Skeletal muscle satellite cell (primary cell): ENCODE results near the gene GHRH.

ENCODE experiments used
- H3K27me3 ChIP-seq: 2 replicates; pipeline ENCODE4 v1.7.0; 2013; ENCODE audit warnings: low read length; ENCODE audit not compliant: control insufficient read depth, insufficient read depth
- H3K36me3 ChIP-seq: 2 replicates; pipeline ENCODE4 v1.7.0; 2013; ENCODE audit warnings: mild to moderate bottlenecking, control low read depth, low read length; ENCODE audit not compliant: insufficient read depth
- H3K4me1 ChIP-seq: 2 replicates; pipeline ENCODE4 v1.7.0; 2013; ENCODE audit warnings: low read length; ENCODE audit not compliant: control insufficient read depth, insufficient read depth
- H3K4me2 ChIP-seq: 2 replicates; pipeline ENCODE4 v1.7.0; 2013; ENCODE audit warnings: mild to moderate bottlenecking, low read length
- H3K4me3 ChIP-seq: 2 replicates; pipeline ENCODE4 v1.7.0; 2013; ENCODE audit warnings: low read length
- H3K9ac ChIP-seq: 2 replicates; pipeline ENCODE4 v1.7.0; 2013; ENCODE audit warnings: mild to moderate bottlenecking, low read depth, low read length, moderate library complexity
- H3K9me3 ChIP-seq: replicated peaks from 2 replicates; pipeline ENCODE4 v1.7.0; 2013; ENCODE audit warnings: mild to moderate bottlenecking, control low read depth, low read length

The GHRH gene

DNA sequence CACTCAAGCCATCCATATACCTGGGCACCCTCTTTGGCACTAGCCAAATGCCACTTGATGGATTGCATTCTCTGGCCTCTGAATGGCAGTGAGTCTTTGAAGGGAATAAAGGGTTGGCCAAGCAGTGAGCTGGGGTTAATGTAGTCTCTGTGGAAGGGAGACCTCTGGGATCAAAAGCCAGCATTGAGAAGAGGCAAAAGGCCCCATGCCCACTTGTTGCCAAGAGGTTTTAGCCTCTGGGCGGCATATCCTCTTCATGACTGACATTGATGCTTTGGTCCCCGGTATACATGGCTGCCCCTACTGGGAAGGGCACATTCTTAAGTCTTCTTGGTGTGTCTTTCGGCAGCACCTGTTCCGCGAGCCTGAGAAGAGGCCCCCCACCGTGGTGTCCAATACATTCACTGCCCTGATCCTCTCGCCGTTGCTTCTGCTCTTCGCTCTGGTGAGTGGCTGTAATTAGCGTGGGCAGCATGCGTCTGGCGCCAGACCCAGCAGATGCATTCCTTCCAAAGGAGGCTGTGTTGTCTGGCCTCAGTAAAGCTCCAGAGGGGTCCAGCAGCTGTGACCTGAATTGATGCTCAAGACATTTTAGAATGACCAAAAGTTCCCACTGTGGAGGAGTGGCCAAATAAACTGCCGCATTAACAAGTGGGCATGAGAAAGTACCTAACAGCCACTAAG lies 29.5 kb downstream of the GHRH start:
- peaks cover 87% of the 10 kb centered on the region for H3K36me3 ChIP-seq
- no peaks in the 10 kb centered on the region for H3K27me3 ChIP-seq
- H3K9ac ChIP-seq = no peak overlapping the region
- H3K4me2 ChIP-seq = no peak overlapping the region
- H3K9me3 ChIP-seq = no peaks in the 10 kb centered on the region
- H3K4me1 ChIP-seq = peaks cover 6% of the 10 kb centered on the region
- H3K4me3 ChIP-seq = no peak overlapping the region

DNA sequence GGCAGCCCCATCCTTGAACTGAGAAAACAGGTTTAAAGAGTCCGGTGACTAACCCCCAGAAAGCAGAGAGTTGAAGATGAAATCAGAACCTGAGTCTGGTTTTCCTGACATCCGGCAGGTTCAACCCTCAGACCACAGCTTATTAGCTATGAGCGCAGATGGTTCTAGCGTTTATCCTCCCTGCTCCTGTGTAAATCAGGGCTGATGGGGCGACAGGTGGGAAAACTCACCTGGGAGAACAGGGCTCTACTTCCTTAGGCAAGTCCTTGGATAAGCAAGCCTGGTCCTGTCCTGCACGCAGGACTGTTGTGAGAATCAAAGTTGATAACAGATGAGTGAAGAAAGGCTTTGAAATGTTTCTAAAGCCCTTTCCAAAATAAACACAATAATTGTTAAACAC lies 31.4 kb downstream of the GHRH start:
- peaks cover 6% of the 10 kb centered on the region for H3K4me1 ChIP-seq
- H3K36me3 ChIP-seq = peaks cover 89% of the 10 kb centered on the region
- no peaks in the 10 kb centered on the region for H3K9me3 ChIP-seq
- H3K27me3 ChIP-seq = no peaks in the 10 kb centered on the region
- no peak overlapping the region for H3K9ac ChIP-seq
- no peak overlapping the region for H3K4me2 ChIP-seq
- H3K4me3 ChIP-seq = no peak overlapping the region

DNA sequence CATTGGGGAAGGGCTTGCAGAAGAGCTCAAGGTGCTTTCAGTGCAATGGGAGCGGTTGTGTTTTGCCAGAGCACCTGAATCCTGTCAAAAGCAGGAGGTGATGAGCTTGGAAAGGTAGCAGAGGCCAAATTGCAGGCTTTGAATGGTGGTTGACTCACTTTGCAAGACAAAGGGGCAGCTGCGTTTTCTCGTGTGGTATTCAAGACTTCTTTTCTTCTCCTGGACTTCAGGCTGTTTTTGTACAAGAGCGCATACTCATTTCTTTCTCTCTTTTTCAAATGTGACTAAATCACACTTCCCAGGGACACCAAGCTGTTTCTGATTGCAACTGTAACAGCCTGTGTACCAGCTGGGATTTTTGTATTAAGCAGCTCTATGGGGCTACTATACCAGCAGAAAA lies 32.3 kb downstream of the GHRH start:
- Histone ChIP-seq H3K27me3 (no peaks in the 10 kb centered on the region), H3K9me3 (no peaks in the 10 kb centered on the region), H3K4me1 (peaks cover 6% of the 10 kb centered on the region), H3K4me3 (no peak overlapping the region), H3K36me3 (peaks cover 90% of the 10 kb centered on the region), H3K4me2 (no peak overlapping the region), H3K9ac (no peak overlapping the region)

DNA sequence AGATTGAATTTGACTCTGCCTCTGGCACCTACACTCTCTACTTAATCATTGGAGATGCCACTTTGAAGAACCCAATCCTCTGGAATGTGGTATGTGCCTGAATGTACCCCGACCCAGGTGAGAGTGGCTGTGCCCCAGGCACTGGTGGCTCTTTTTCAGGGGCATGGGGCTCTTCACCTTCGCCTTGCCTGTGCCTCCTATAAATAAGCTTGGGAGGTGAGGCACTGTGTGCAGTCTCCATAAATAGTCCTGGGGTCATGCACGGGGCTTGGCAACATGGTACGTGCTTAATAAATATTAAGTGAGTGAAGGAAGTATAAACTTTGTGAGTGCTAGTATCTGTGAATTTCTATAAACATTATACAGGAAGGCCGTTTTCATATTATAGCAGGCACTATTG lies 33.0 kb downstream of the GHRH start:
- Histone ChIP-seq H3K9me3 (no peaks in the 10 kb centered on the region), H3K27me3 (no peaks in the 10 kb centered on the region), H3K4me1 (peaks cover 6% of the 10 kb centered on the region), H3K9ac (no peak overlapping the region), H3K4me3 (no peak overlapping the region), H3K36me3 (peaks cover 90% of the 10 kb centered on the region), H3K4me2 (no peak overlapping the region)

DNA sequence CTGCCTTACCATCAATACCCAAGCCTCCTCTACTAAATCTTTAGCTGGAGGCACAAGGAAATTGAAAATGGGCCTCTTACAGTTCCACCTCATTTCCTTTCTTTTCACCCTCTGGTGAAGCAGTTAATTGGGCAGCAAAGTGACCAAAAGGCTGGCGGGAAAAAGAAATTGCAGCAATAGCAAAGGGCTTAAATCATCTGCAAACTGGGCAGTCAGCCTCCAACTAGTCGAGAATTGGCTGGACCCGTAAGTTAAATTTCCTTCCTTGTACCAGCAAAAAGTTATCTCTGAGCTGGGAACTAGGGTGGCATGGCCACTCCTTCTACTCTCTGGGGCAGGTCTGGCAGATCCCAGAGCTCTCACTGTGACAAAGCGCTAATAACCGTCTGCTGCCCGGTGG lies 33.5 kb downstream of the GHRH start:
- Histone ChIP-seq H3K27me3 (no peaks in the 10 kb centered on the region), H3K36me3 (peaks cover 88% of the 10 kb centered on the region), H3K4me2 (no peak overlapping the region), H3K9me3 (no peaks in the 10 kb centered on the region), H3K9ac (no peak overlapping the region), H3K4me3 (no peak overlapping the region), H3K4me1 (peaks cover 6% of the 10 kb centered on the region)

DNA sequence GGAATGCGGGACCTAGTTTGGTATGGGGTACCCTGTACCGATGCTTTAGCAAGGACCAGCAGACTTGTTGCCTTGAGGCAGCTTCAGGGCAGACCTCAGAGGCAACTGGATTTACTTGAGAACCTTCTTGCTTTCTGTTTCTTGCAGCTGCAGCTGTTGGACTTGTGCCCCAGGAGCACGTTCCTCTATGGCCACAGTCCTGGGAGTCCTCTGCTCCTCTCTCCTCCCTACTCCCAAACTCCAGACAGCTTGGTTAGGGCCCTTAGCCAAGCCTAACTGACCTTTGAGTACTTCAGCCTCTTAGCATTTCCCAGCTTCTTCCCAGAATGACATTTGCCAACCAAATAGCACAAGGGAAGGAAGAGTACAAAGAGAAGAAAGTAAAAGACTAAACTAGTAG lies 34.7 kb downstream of the GHRH start:
- Histone ChIP-seq H3K4me2 (no peak overlapping the region), H3K27me3 (no peaks in the 10 kb centered on the region), H3K9me3 (no peaks in the 10 kb centered on the region), H3K4me1 (peaks cover 7% of the 10 kb centered on the region), H3K4me3 (no peak overlapping the region), H3K9ac (no peak overlapping the region), H3K36me3 (peaks cover 88% of the 10 kb centered on the region)

DNA sequence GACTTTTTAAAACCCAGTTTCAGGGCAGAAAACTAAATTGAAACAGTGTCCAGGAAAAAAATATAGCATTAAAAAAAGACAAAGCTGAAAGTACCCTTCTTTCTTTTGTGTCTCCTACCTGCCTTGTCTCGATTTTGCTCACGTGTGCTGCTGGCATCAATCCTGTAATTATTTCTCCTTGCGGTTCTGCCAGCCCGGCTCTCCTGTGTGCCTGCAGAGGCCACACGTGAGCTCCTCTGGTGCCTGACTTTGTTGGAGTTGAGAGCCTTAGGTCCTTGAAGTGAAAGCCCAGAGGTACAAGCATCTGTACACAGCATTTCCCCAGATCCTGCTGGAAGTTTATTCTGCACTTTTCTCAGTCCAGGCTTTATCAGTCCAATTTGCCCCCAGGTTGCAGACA lies 36.5 kb downstream of the GHRH start:
- no peak overlapping the region for H3K4me3 ChIP-seq
- peaks cover 70% of the 10 kb centered on the region for H3K36me3 ChIP-seq
- H3K4me1 ChIP-seq = peaks cover 3% of the 10 kb centered on the region
- H3K4me2 ChIP-seq = no peak overlapping the region
- H3K9ac ChIP-seq = no peak overlapping the region
- no peaks in the 10 kb centered on the region for H3K27me3 ChIP-seq
- no peaks in the 10 kb centered on the region for H3K9me3 ChIP-seq

DNA sequence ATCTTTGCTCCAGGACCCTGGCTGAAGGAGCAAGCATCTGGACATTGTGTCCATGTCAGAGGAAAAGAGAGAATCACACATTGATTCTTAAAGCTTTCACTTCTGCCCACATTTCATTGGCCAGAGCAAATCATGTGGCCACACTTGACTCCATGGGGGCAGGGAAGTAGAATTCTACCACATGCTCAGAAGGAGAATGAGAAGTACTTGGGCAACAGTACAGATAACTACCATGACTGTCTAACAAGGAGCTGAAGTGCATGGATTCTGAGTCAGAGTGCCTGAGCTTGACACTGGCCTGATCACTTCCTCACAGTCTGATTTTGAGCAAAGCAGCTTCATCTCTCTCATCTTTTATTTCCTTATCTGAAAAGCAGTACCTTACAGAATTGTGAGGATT lies 38.6 kb downstream of the GHRH start:
- Histone ChIP-seq H3K9ac (peak overlapping the region; percentile 6), H3K9me3 (no peaks in the 10 kb centered on the region), H3K4me3 (no peak overlapping the region), H3K36me3 (peaks cover 62% of the 10 kb centered on the region), H3K4me2 (no peak overlapping the region), H3K27me3 (no peaks in the 10 kb centered on the region), H3K4me1 (peaks cover 3% of the 10 kb centered on the region)

DNA sequence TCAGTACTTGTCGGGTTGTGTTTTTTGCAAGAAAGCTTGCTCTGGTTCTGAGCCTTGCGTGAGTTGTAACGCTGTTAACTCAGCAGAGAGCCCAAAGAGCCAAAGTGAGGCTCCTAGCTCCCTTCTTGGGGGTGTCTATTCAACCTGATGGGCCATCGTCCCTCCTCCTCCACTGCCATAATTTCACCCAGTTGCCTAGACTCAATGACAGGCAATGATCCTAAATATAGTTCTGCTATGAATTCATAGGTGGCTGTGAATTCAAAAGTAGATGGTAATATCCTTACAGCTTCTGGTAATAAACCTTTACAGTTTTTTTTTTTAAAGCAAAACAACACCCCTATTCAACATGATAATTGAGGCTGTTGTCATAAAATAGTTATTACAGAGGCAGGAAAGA lies 39.5 kb downstream of the GHRH start:
- H3K9ac ChIP-seq = no peak overlapping the region
- no peak overlapping the region for H3K4me2 ChIP-seq
- peaks cover 55% of the 10 kb centered on the region for H3K36me3 ChIP-seq
- no peaks in the 10 kb centered on the region for H3K27me3 ChIP-seq
- H3K4me3 ChIP-seq = no peak overlapping the region
- no peaks in the 10 kb centered on the region for H3K9me3 ChIP-seq
- H3K4me1 ChIP-seq = peaks cover 3% of the 10 kb centered on the region

DNA sequence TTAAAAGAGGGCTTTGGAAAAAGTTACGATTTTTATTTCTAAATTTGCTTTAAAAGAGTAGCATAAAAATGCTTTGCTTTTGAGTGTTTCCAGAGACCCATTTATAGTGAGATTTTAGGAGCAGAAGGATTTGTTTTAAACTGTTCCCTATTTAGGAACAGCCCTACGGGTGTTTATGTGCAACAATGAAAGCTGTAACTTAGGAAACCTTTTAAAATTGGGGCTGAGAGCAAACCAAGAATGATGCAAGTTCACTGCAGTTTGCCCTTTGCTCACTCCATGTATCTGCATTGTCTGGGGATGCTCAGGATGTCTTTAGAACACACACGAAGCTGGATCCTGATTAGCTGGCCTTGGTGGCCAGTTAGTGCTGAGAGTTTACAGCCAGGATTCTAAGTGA lies 40.9 kb downstream of the GHRH start:
- Histone ChIP-seq H3K9me3 (no peaks in the 10 kb centered on the region), H3K9ac (no peak overlapping the region), H3K36me3 (peaks cover 52% of the 10 kb centered on the region), H3K4me3 (no peak overlapping the region), H3K4me2 (no peak overlapping the region), H3K27me3 (no peaks in the 10 kb centered on the region), H3K4me1 (peaks cover 3% of the 10 kb centered on the region)

DNA sequence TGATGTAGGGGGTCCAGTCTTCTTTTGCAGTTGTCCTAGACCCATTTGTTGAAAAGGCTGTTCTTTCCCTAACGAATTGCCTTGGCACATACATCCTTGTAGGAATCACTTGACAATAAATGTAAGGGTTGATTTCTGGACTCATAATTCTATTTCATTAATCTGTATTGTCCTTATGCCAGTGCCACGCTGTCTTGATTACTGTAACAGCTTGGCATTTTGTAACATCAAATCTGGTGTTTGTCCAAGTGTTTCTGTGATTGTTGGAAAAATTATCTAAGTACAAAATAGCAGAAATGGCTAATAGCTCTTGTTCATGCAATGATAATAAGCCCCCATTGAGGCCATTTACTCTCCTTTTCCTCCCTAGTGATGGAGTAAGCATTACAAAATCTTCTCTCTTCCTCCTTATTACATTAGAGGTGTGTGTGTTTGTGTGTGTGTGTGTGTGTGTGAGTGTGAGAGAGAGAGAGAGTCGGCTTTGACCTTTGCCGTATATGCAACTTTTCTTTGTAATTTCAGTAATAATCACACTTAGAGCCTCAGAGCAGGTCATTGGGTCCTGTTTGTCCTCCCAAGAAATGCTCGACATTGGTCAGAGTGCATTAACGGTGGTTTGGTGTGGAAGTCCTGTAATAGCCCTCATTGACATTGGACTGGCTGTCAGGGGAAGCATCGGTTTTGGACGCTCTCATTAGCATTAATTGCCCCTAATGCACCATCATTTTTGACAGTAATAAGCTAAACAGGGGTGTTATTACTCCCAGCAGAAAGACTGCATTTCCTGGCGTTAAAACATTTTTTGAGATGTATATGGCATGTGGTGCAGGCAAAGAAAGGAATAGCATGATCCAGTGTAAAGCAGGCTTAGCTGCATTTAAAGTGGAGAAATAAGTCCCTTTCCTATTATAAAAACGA lies 41.6 kb downstream of the GHRH start:
- Histone ChIP-seq H3K4me1 (peaks cover 3% of the 10 kb centered on the region), H3K36me3 (peaks cover 51% of the 10 kb centered on the region), H3K9ac (no peak overlapping the region), H3K4me2 (no peak overlapping the region), H3K4me3 (no peak overlapping the region), H3K9me3 (no peaks in the 10 kb centered on the region), H3K27me3 (no peaks in the 10 kb centered on the region)

DNA sequence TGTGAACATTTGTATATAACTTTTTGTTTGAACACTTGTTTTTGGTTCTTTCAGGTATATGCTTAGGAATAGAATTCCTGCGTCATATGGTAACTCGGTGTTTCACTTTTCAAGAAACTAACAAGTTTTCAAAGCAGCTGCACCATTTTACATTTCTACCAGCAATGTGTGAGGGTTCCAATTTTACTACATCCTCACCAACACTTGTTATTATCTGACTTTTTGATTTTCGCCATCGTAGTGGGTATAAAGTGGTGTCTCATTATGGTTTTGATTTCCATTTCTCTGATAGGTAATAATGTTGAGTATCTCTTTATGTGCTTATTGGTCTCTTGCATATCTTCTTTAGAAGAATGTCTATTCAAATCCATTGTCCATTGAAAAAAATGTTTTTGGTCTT lies 42.6 kb downstream of the GHRH start:
- H3K36me3 ChIP-seq = peaks cover 50% of the 10 kb centered on the region

More for the DNA sequence above, 42.6 kb downstream of the GHRH start:
- Histone ChIP-seq H3K4me3 (no peak overlapping the region), H3K4me2 (no peak overlapping the region), H3K9me3 (no peaks in the 10 kb centered on the region), H3K9ac (no peak overlapping the region), H3K27me3 (no peaks in the 10 kb centered on the region), H3K4me1 (peaks cover 3% of the 10 kb centered on the region)
